ENCODE data around the gene RFC1.
"Not testable (repeated sequence)": the region's sequence is repeated elsewhere in the genome, so short reads cannot be mapped to it uniquely, and the experiment has no call there.

GRCh38 chr4:39360611-39361010 lies 5.6 kb downstream of the RFC1 start:
- not testable (repeated sequence) for TF ChIP-seq CTCF, POLR2A (IDR thresholded peaks at IDR 0.05)

All from uterus (tissue), 2 donors.